ENCODE results near the gene CDRT15L2. TPM values are rescaled to one million over a fixed set of nuclear protein-coding genes. Genes with fewer than 3 reads are reported as not detected.
"Not testable (repeated sequence)": the region's sequence is repeated elsewhere in the genome, so short reads cannot be mapped to it uniquely, and the experiment has no call there.

The CDRT15L2 gene
- not detected for polyA plus RNA-seq (2012; ENCODE audit: missing spikeins)

GRCh38 chr17:20579424-20579823 lies at the start of gene CDRT15L2:
Gene CDRT15L2, plus strand, starts transcription at chr17:20579724. Its CDS starts 20 bp downstream, at chr17:20579744.
- FAIRE-seq; DNase-seq (ENCODE audit: insufficient read length): not testable (repeated sequence)

GRCh38 chr17:20530104-20530503 lies 49.4 kb upstream of the CDRT15L2 start:
- FAIRE-seq = peak; percentile 9
- DNase-seq (ENCODE audit: insufficient read length) = not testable (repeated sequence)

DNA sequence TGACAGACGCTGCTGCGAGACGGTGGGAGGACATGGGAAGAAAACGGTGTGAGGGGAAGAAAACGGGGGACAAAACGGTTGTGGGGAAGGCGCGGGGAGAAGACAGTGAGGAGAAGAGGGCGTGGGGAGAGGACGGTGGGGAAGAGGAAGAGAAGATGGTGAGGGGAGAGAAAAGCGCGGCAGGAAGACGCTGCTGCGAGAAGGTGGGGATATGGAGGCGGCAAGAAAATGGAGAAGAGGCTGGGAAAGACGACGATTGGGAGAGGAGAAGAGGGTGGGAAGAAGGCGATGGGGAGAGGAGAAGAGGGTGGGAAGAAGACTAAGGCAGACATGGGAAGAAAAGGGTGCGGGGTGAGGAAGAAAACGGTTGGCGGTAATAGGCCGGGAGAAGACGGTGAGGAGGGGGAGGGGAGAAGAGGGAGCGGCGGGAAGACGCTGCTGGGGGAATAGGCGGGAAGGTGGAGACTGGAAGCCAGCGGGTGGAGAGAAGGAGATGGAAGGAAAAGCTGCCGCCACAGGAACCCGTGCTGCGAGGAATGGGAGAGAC lies 46.9 kb upstream of the CDRT15L2 start:
- not testable (repeated sequence) for DNase-seq (ENCODE audit: insufficient read length); FAIRE-seq

DNA sequence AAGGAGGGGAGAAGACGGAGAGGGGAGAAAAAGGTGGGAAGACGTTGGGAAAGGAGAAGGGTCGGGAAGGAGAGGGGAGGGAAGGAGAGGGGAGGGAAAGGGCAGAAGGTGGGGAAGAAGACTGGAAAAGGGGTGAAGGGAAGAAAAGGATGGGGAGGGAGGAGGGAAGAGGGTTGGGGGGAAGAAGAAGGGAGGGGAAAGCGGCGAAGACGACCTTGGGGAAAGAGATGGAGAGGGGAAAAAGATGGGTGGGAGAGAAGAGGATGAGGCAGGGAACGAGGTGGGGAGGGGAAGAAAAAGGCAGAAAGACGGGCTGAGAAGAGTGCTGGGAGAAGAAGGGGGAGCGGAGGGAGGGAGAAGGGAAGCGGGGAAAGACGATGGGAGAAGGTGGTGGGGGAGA lies 46.3 kb upstream of the CDRT15L2 start:
- not testable (repeated sequence) for DNase-seq (ENCODE audit: insufficient read length); FAIRE-seq

DNA sequence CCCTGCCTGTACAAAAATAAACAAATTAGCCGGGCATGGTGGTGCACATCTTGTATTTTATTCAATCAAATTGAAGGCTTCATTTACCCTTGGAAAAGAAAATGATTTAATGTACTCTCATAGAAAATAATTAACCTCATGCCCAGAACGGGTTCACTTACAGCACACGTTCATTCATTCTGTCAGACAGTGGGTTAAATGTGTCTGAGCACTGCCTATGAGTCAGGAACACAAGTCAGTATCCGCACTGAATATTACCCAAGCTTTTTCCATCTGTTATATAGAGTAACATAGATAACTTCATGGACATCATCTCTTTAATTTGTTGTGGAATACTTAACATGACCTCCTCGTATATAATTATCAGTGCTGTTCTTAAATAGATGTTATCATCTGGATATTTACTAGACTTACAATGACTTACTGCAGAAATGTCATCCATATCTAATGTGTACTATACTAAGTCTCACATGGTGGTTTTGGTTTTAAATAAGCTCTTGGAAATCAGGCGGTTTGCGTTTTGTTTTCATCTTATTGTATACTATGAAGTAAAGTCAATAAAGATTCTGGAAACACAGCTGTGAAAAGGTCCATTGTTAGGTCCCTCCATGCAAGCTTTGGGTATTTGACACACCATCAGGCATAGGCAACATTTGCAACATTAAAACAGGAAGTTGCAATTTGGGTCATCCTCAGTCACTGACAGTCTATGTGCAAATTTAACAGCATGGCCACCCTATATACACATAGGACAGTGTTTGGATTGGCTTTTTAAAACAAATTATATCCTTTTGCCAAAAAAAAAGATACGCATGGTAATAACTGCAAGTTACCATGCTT lies 44.6 kb upstream of the CDRT15L2 start:
- DNase-seq (ENCODE audit: insufficient read length) = not testable (repeated sequence)
- FAIRE-seq = peak; percentile 74

DNA sequence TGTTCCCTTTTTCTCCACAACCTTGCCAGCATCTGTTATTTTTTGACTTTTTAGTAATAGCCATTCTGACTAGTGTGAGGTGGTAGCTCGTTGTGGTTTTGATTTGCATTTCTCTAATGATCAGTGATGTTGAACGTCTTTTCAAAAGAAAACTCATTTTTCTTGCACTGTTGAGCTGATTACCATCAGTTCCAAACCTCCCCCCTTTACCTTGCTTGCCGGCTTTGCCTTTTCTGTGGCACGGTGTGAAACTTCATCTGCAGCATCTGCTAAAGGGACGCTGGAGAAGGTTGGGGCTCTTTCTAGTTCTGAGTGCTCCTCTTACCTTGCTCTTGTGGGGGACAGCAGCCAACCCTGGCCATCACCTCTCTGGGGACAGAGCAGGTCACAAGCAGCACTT lies 39.1 kb upstream of the CDRT15L2 start:
- not testable (repeated sequence) for DNase-seq (ENCODE audit: insufficient read length)
- peak; percentile 98 for FAIRE-seq

DNA sequence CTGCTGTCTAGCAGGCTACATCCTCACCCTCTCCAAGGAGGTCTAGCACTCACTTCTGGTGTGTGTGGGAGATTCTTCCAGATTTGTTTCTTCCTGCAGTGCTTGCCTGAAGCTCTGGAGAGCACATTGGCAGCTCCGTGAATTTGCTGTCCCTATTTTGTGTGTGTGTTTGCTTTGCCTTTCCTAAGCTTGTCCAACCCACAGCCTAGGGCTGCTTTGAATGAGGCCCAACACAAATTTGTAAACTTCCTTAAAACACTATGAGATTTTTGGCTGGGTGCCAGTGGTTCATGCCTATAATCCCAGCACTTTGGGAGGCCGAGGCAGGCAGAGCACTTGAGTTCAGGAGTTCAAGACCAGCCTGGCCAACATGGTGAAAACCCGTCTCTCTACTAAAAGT lies 38.7 kb upstream of the CDRT15L2 start:
- FAIRE-seq = not testable (repeated sequence)

GRCh38 chr17:20541853-20542546 lies 37.5 kb upstream of the CDRT15L2 start:
- not testable (repeated sequence) for DNase-seq (ENCODE audit: insufficient read length); FAIRE-seq

More for the DNA sequence above, 38.7 kb upstream of the CDRT15L2 start:
- DNase-seq (ENCODE audit: insufficient read length) = not testable (repeated sequence)

DNA sequence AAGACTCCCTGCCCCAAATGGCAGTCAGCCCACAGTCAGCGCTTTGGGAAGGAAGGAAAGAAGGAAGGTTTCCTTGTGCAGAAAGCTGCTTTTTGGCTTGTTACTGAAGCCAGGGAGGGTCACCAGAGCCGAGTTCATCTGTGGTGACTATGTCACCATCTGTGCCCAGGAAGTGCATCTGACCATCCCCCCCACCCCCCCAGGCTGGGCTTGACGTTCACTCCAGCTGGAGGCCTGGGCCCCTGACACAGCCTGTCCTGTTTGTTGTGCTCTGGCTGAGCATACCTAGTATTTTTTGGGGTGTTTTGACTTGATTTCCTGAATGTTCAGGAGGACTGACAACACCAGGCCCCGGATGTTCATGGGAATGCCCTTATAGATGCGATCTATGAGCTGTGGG lies 31.6 kb upstream of the CDRT15L2 start:
- DNase-seq (ENCODE audit: insufficient read length); FAIRE-seq: not testable (repeated sequence)

DNA sequence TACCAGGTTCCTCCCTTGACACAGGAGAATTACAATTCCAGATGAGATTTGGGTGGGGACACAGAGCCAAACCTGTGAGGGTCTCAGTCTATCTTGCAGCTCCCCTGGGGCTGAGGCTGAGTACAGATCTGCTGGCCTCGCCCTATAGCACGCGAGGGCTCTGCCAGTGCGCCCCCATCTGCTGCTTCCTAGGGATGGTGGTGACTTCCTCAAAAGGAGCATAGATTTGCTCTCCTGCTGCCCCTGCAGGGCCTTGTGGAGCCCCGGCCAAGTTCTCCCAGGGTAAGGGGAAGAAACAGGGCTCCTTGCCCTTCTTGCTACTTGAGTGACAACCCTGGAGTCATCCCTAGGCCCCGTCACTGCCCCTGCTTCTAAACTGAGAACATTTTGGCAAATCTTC lies 26.6 kb upstream of the CDRT15L2 start:
- FAIRE-seq; DNase-seq (ENCODE audit: insufficient read length): not testable (repeated sequence)

GRCh38 chr17:20554728-20555127 lies 24.8 kb upstream of the CDRT15L2 start:
- not testable (repeated sequence) for DNase-seq (ENCODE audit: insufficient read length)
- FAIRE-seq = peak; percentile 24

- DNase-seq (ENCODE audit: insufficient read length) = not testable (repeated sequence)
- FAIRE-seq = peak; percentile 56
Observed at GRCh38 chr17:20555135-20556010, 24.2 kb upstream of the CDRT15L2 start.

DNA sequence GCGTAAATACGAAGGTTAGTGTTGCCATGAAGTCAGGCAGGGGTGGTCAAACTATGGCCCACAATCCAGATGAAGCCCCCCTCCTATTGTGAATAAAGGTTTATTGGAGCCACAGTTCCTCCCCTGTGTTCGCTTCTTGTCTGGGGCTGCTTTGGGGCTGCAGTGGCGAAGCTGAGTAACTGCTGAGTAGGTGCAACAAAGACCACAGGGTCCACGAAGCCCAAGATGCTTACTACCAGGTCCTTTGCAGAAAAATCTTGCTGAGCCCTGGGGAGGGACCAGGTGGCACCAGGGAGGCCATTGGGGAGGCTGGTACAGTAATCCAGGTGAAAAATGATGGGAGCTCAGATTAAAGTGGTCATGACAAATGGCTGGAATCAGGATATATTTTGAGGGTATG lies 21.4 kb upstream of the CDRT15L2 start:
- not testable (repeated sequence) for FAIRE-seq; DNase-seq (ENCODE audit: insufficient read length)

DNA sequence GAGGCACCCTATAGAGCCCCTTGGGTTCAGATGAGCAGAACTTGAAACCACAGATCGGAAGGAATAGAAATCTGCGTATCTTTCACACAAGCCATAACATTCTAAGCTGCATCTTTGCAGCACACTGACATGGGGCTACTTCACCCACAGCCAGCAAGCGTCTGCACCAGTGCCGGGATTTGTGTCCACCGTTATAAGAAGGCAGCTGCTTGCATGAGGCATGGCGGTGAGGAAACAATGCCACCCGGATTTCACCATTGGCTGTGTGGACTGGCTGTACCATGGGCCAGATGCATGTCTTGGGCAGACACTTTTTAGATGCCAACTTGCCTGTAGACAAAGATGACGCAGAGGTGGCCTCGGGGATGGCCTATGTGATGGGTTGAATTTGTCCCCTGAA lies 20.5 kb upstream of the CDRT15L2 start:
- not testable (repeated sequence) for FAIRE-seq; DNase-seq (ENCODE audit: insufficient read length)

- DNase-seq (ENCODE audit: insufficient read length) (no peak), FAIRE-seq (no peak)
- TF ChIP-seq POLR2AphosphoS5 (IDR thresholded peaks at IDR 0.05; ENCODE audit: low read depth, low read length) = no peak
- TF ChIP-seq POLR2A (IDR thresholded peaks at IDR 0.05; ENCODE audit: low read depth, low read length) = no peak
- TF ChIP-seq TAF1 (IDR thresholded peaks at IDR 0.05; ENCODE audit: borderline replicate concordance, low read depth, low read length) = no peak
Observed at GRCh38 chr17:20562587-20562986, 16.9 kb upstream of the CDRT15L2 start.

GRCh38 chr17:20565245-20565644 lies 14.3 kb upstream of the CDRT15L2 start:
- FAIRE-seq = not testable (repeated sequence)

More at GRCh38 chr17:20565245-20565644, 14.3 kb upstream of the CDRT15L2 start:
- not testable (repeated sequence) for DNase-seq (ENCODE audit: insufficient read length)
